Measurements from ENCODE around the gene NTHL1.
A peak's percentile ranks its signal among the peaks of the same experiment; 100 is the strongest.
"Not testable (repeated sequence)": the region's sequence is repeated elsewhere in the genome, so short reads cannot be mapped to it uniquely, and the experiment has no call there.

Gene NTHL1

DNA sequence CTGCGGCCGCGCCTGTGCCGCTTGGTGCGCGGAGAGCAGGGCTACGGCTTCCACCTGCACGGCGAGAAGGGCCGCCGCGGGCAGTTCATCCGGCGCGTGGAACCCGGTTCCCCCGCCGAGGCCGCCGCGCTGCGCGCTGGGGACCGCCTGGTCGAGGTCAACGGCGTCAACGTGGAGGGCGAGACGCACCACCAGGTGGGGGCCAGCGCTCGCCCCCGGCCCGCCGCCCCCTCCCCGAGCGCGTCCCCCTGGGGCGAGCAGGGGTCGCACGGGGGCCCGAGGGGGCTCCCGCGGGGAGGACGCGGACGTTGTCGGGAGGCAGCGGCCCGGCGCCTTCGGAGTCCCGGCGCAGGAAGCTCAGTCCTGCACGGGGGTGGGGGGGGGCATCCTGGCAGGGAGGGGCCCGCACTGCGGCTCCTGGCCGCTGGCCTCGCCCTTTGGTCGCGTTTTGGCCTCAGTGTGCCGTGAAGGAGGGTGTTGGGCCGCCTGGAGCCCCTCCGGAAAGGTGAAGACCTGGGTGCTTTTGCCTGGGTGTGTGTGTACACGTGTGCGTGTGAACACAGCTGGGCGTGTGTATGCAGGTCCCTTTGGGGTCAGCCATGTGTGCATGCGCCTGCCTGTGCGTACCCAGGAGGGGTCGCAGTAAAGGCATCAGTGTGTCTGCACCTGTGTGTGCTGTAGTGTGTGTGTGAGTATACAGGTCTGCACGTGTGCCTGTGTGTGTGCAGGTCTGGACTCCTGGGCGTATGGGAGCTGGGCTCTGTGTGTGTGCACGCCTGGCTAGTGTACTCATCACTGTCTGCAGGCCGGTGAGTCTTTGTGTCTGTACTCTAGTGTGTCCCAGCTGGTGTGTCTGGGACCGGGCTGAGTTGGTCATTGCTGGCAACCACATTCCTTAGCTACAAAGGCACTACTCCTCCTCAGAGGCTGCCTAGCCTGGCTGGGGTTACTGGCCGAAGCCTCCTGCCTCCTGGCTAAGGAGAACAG, 20.3 kb downstream of the NTHL1 start:
- no peak for DNase-seq

DNA sequence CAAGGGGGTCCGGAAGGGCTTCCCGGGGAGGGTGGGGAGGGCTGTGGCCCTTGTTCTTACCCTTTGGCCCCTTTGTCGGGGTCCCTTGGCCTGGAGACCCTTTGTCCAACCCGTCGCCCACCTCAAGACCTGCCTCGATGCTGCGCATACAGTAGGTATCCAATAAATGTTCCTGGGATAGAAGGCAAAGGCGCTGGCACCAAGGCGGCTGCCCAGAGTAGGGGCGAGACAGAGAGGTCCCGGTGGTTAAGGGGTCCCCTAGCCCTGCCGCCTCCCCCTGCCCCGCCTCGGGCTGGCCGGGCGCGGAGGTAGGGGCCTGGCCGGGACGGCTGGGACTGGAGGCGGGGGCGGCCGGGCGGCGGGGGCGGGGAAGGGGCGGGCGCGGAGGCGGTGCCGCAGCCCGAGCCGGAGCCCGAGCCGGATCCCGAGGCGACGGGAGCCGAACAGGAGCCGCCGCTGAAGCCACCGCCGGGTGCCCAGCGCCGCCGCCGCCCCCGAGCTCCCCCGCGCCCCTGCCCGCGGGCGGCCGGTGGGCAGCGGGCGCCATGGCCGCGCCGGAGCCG, 21.1 kb downstream of the NTHL1 start, which contains the start of gene NHERF2:
NHERF2 (plus strand) TSS at position 442 of the 563 bp plus-strand sequence; CDS start at position 546, 104 bp downstream.
- DNase-seq = no peak

DNA sequence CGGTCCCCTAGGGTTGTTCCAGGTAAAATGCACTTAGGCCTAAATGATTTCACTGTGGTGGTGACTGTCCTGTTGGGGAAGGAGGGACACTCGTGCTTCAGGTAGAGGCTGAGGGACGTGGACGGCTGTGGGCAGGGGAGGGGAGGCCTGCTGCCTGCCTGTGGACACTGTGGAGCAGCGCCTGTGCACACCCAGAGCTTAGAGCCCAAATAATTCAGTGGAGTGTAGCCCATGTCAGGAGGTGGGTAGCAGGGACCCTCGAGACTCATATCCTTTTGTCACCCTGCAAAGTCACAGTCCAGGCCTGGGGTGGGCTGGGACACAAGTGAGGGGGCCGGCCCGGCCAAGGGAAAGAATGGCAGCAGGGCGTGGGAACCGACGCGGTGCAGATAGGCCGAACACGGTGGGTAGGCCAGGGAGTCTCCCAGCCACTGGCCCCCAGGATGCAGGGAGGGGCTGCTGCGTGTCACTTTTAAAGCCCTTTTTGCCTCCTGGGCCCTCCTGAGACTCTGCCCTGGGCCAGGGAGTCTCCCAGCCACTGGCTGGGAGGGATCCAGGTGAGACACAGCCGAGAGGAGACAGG, 21.7 kb downstream of the NTHL1 start:
- no peak for DNase-seq

DNA sequence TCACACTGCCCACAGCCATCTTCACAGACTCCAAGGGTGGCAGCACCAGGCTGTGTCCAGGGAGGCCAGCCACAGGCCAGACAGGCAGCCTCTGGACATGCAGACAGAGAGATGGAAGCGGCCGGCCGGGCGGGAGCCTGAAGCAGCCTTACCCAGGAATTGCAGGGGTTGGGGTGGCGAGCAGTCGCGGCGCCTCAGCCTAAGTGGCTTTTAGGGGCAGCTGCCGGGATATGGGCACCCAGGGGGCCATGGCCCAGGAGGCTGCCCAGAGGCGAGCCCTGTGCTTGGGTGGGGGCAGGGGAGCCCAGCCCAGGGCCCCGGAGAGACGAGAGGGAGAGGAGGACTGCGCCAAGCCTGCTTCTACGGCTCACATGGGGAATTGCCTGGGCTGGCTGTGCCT, 22.4 kb downstream of the NTHL1 start:
- DNase-seq = no peak

DNA sequence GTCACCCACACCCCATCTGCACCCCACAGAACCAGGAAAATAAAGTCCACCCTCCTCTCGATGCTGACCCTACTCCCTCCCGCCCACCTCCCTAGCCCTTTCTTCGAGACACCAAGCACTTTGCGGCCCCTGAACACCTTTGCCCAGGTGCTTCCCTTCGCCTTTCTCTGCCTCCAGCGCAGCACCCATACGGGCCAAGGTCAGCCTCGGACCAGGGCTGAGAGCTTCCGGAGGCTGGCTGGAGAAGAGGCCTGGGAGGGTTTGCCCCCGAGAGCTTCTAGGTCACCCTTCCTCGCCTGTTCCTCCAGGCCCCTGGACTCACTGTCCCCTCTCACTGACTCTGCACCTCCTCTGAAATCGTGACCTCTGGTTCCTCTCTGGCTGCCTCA, 23.6 kb downstream of the NTHL1 start:
- DNase-seq = no peak

DNA sequence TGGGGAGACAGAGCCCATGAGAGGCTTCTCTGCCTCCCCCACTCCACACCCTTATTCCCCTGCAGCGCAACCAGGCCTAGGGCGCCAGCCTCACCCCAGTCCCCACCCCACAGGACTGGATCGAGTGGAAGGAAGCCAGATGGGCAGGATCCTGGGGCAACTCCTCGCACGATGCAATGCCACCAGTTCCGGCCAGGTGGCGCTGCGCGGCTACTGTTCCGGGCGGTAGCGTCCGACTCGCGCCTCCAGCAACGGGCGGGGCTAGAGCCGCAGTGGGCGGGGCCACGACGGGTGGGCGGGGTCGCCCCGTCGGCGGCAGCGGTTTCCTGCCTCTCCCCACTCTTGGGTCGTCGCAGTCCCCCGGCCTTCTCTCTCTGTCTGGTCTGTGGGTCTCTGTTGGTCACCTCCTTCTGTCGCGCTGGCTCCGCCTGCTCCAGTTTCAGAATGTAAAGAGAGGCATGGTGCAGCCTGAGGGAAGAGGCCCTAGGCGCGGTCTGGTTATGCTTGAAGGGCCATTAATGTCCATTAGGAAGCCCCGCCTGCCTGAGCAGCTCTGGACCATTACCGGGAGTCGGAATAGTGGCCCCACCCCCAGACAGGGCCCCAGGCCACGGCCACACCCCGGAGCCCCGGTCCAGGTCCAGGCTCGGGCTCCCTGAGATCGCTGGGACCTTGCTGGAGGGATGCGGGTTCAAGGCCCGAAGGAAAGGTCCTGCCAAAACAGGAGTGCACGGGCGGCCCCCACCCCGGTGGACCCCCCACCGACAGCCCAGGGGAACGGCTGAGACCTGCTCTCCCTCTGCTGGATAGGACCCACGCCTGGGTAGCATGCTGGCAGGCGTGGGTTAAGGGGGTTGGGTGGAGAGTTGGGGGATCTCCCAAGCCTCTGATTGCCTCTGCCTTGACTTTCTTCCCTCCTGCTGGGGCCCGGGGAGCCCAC, 24.3 kb downstream of the NTHL1 start:
- peak; percentile 90 for DNase-seq

DNA sequence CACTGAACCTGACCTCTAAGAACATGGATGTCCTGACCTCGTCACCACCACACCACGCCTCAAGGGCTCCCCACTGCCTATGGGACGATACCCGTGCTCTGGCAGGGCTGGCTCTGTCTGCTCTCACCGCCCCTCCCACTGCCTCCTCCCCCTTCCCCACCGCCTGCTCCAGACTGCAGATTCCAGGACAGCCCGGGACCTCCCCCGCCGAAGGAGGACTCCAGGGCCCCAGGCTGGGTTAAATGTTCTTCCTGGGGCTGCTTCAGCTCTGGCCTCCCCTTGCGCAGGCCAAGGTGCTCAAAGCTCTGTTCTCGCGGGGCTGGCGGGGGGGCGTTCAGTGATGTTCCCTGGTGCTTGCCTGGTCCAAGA, 24.9 kb downstream of the NTHL1 start:
- DNase-seq = no peak

DNA sequence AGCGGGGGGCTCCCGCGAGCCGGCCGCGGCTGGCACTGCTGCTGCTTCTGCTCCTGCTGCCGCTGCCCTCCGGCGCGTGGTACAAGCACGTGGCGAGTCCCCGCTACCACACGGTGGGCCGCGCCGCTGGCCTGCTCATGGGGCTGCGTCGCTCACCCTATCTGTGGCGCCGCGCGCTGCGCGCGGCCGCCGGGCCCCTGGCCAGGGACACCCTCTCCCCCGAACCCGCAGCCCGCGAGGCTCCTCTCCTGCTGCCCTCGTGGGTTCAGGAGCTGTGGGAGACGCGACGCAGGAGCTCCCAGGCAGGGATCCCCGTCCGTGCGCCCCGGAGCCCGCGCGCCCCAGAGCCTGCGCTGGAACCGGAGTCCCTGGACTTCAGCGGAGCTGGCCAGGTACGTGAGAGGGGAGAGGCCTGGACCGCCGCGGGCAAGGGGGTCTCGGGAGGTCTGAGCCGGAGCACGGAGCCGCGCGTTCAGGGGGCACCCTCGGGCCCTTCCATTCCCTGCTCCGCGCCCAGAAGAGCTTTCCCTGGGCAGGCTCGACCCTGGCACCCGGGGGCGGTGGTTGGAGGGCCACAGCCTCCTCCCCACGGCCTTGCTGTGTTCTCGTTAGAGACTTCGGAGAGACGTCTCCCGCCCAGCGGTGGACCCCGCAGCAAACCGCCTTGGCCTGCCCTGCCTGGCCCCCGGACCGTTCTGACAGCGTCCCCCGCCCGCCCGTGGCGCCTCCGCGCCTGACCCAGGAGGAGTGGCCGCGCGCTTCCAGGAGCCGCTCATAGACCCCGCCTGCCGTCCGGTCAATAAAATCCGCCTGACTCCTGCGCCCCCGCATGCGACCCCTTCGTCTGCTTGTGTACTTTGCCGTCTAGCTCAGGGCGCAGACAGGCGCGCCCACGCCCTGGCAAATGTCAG, 27.5 kb downstream of the NTHL1 start:
- DNase-seq = no peak

DNA sequence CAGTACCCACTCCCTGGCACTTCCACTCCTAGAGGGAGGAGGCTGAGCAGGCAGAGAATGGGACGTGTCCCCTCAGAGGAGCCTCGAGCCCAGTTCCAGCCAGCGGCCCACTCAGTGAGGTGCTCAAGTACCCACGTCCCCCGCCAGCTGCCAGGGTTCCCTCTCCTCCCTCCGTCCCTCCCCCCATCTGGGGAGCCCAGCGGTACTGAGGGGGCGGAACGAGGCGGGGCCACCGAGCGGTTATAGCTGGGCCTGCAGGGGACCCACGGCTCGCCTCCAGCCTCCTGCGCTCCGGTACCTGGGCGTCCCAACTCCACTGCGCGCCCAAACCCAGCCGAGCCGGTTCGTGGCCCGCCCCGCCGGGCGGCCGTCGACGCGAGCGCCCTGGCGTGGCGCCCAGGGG, 28.1 kb downstream of the NTHL1 start, which contains the start of gene NPW:
NPW (plus strand) TSS at position 268 of the 403 bp plus-strand sequence.
- no peak for DNase-seq

DNA sequence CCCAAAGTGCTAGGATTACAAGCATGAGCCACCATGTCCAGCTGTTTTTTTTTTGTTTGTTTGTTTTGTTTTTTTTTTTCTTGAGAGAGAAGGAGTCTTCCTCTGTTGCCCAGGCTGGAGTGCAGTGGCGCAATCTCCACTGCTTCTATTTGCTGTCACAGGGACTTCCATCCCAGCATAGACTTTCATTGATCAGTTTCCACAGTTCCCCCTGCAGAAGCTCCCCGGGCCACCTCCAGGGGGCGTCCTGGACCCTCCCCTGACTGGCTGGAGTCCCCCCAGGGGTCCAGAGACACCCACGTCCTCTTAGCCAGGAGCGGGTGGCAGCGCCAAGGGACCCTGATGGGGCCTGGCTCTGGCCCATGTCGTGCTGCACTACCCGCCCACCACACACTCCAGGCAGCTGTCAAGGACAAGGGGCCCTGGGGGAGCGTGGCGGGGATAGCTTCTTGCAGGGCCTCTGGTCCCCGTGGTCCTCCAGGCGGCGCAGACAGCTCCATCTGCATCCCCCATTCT, 31.2 kb downstream of the NTHL1 start:
- DNase-seq = no peak

DNA sequence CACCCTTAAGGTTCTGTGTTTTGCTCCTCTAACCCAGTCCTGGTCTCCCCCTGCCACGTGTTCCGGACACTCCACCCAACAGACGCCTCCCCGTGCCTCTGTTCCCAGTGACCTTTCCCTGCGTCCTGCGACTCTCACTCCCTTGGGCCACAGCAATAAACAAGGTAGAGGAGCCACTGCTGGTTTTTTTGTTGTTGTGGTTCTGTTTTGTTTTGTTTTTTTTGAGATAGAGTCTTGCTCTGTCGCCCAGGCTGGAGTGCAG, 31.8 kb downstream of the NTHL1 start:
- no peak for DNase-seq

DNA sequence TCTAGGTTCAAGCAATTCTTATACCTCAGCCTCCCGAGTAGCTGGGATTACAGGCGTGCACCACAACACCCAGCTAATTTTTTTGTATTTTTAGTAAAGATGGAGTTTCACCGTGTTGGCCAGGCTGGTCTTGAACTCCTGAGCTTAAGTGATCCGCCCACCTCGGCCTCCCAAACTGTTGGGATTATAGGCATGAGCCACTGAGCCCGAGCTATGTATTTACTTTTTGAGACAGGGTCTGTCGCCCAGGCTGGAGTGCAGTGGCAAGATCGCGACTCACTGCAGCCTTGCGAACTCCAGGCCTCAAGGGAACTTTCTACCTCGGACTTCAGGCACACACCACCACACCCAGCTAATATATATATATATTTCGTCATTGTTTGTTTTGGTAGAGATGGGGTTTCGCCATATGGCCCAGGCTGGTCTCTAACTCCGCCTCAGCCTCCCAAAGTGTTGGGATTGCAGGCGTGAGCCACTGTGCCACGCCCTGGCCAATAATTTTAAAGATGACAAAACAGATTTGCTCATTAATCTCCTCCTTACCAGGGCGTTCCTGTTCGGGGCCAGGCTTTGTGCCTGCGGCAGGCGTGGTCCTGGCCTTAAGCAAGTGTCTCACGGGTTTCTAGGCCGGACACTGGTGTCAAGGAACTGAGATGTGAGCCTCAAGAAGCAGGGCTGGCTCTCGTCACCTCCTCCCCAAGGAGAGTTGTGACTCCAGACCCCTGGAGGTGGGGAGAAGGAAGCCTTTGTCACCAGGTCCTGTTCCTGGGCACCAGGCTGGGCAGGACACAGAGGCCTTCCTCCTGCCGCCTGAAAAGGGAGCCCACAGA, 32.3 kb downstream of the NTHL1 start:
- DNase-seq = no peak

DNA sequence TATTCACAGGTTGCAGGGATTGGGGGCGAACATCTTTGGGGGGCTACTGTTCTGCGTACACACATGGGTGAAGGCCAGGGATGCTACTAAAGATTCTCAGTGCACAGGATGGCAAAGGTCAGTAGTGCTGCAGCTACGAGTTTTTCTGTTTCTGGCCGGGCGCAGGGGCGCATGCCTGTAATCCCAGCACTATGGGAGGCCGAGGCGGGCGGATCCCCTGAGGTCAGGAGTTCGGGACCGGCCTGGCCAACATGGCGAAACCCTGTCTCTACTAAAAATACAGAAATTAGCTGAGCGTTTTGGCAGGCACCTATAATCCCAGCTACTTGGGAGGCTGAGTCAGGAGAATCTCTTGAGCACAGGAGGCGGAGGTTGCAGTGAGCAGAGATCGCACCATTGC, 34.1 kb downstream of the NTHL1 start:
- no peak for DNase-seq

DNA sequence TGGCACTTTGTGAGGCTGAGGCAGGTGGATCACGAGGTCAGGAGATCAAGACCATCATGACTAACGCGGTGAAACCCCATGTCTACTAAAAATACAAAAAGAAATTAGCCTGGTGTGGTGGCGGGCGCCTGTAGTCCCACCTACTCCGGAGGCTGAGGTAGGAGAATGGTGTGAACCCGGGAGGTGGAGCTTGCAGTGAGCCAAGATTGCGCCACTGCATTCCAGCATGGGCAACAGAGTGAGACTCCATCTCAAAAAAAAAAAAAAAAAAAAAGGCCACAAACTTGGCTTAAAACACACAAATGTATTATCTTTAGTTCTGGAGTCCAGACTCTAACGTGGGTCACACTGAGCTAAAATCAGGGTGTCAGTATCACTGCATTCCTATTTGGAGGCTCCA, 35.9 kb downstream of the NTHL1 start:
- DNase-seq = not testable (repeated sequence)

DNA sequence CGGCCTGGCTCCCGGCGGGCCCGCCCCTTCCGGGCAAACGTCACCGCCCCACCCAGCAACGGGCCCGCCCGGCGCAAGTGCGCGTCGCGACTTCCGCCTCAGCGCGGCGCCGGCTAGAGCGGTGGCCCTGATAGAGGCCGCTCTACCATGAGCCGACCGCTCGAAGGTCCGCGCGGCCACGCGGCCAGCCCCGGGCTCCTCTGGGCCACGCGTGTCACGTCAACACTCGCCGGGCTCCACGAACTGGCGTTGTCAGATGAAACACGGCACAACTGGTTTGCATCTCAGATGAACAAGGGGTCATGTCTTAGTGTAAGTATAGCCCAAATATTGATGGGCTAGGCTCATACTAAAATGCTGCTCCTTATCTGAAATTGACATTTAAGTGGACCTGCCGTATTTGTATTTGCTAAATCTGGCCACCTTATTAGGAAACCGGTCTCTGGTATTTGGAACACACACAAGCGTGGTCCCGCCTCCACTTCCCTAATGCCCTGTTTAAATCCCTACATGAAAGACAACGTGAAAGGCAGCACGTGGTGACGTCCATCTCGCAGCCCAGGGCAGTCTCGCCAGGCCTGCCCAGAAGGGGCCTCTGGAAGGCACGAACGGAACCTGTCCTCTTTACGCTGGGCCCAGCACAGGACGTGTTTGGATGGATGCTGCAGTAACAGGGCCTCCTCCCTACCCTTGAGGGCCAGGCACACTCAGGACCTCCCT, 37.7 kb downstream of the NTHL1 start, which contains the start of gene ZNF598:
ZNF598 (minus strand) TSS at position 31 of the 720 bp plus-strand sequence.
- DNase-seq = peak; percentile 70

DNA sequence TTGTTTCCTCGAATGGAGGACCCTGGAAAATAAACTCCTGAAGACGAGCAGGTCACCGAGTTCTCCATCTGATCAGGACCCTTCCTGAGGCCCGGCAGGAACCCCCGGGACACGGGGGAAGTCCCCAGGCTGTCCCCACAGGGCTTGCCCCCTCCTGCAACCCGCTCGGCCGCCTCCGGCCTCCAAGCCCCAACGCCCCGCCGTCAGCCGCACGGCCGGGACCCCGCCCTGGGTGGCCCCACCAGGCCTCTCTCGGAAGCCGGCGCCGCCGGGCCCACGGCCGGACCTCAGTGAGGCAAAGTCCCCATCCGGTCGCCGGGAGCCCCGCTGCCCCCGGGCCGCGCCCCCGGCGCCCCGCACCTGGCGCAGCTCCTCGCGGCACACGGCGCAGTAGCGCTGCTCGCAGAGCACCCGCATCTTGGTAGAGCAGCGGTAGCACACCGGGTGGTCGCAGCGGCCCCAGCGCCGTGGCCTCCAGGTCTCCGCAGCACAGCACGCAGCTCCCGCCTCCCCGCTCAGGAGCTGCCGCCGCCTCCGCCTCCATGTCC, 38.4 kb downstream of the NTHL1 start:
- DNase-seq = no peak

DNA sequence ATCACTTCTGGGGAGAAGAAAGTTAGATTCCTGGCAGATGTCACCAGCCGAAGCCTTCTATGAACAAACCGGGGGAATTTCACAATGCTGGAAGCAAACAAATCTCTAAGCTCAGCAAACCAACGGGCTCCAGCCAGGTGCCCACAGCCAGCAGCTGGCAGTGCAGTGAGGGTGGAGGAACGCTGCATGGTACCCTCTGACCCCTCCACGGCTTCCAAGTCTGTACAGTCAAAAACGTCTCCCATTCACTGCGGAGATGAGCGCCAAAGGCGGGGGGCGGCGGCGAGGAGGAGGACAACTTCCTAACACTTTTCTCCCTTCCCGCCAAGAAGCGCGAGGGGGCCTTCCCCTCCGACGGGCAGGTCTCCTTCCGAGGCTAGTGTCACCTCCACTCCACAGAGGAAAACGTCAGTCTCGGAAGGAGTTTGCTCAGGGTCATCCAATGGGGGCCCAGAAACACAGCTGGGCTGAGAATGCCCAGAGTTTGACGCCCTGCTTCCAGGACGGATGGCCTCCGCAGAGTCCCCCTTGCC, 38.9 kb downstream of the NTHL1 start:
- DNase-seq = peak; percentile 15

DNA sequence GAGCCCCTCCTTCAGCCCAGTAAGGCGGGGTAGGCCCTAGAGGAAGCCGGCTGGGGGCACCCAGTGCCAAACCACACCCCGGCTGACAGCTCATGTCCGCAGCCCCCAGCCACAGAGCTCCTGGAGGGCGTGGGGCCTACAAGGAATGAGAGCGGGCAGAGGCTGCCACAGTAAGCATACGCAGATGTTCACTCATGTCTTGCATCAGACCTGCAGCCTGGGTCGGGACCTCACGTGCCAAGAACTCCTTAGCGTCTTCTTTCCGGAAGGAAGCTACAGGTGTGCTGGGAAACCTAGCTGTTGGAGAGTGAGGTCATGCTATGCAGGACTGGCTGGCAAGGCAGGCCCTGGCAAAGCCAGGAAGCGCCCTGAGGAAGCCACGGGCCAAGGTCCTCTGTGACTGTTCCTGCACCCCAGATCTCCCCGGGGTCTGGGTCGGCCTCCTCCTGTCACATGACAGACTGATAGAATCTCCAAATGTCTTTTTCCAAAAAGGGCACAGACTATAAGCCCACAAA, 39.6 kb downstream of the NTHL1 start:
- DNase-seq = peak; percentile 19

Measured in CD4-positive, alpha-beta T cell treated with Interleukin-4 for 4 hours (primary cell).